GM23338 (cell line): ENCODE data around the gene TBC1D7. TPM values are rescaled to one million over a fixed set of nuclear protein-coding genes. Genes with fewer than 3 reads are reported as not detected.

Experiments used
- CREB1 ChIP-seq: fragments of 250-450 bp; sonication (Bioruptor Pico); IDR thresholded peaks from 2 replicates; pipeline ENCODE4 v1.5.0; 2020; ENCODE audit warnings: low read depth, mild to moderate bottlenecking, moderate library complexity
- EZH2 ChIP-seq: fragments of 200-600 bp; sonication (generic); IDR thresholded peaks from one replicate; pipeline ENCODE4 v1.8.0; 2017; ENCODE audit warnings: antibody characterized with exemption, mild to moderate bottlenecking, low read depth; ENCODE audit not compliant: unreplicated experiment
- NANOG ChIP-seq: IDR thresholded peaks from 2 replicates; pipeline ENCODE4 v1.6.1; 2016; ENCODE audit warnings: antibody characterized with exemption, borderline replicate concordance
- POLR2AphosphoS5 ChIP-seq: IDR thresholded peaks from 2 replicates; pipeline ENCODE4 v1.6.1; 2016; ENCODE audit warnings: antibody characterized with exemption, low read depth
- STAT1 ChIP-seq: IDR thresholded peaks from one replicate; pipeline ENCODE4 v1.6.1; 2016; ENCODE audit warnings: antibody characterized with exemption; ENCODE audit not compliant: unreplicated experiment
- ZNF114 ChIP-seq: fragments of 250-450 bp; sonication (Bioruptor Pico); IDR thresholded peaks from 2 replicates; pipeline ENCODE4 v1.5.0; 2020; ENCODE audit warnings: mild to moderate bottlenecking, moderate library complexity
- polyA plus RNA-seq: library from polyadenylated mRNA; unstranded; fragments of >200 nt; fragmentation: Nextera tagmentation; extraction: Ambion mirVana; gene quantifications from 2 replicates; pipeline ENCODE4 v1.2.1, GENCODE V29; 2016
- total RNA-seq: library from RNA; depleted of rRNA; stranded (reverse); fragments of >200 nt; shearing (Covaris generic); gene quantifications from 2 replicates; pipeline ENCODE4 v1.2.3, GENCODE V29; 2014
- TF ChIP-seq, protein P1 (sequence below): fragments of 250-450 bp; sonication (Bioruptor Pico); IDR thresholded peaks from 2 replicates; pipeline ENCODE4 v1.5.0; 2020; ENCODE audit warnings: mild to moderate bottlenecking, moderate library complexity
- TF ChIP-seq, protein P2 (sequence below): IDR thresholded peaks from one replicate; pipeline ENCODE4 v1.6.1; 2018; ENCODE audit warnings: antibody characterized with exemption; ENCODE audit not compliant: unreplicated experiment

The TBC1D7 gene
- total and polyA plus RNA-seq, 2 experiments from 2014 or later = 62.0 to 70.4 TPM

- TF ChIP-seq, protein P1, sequence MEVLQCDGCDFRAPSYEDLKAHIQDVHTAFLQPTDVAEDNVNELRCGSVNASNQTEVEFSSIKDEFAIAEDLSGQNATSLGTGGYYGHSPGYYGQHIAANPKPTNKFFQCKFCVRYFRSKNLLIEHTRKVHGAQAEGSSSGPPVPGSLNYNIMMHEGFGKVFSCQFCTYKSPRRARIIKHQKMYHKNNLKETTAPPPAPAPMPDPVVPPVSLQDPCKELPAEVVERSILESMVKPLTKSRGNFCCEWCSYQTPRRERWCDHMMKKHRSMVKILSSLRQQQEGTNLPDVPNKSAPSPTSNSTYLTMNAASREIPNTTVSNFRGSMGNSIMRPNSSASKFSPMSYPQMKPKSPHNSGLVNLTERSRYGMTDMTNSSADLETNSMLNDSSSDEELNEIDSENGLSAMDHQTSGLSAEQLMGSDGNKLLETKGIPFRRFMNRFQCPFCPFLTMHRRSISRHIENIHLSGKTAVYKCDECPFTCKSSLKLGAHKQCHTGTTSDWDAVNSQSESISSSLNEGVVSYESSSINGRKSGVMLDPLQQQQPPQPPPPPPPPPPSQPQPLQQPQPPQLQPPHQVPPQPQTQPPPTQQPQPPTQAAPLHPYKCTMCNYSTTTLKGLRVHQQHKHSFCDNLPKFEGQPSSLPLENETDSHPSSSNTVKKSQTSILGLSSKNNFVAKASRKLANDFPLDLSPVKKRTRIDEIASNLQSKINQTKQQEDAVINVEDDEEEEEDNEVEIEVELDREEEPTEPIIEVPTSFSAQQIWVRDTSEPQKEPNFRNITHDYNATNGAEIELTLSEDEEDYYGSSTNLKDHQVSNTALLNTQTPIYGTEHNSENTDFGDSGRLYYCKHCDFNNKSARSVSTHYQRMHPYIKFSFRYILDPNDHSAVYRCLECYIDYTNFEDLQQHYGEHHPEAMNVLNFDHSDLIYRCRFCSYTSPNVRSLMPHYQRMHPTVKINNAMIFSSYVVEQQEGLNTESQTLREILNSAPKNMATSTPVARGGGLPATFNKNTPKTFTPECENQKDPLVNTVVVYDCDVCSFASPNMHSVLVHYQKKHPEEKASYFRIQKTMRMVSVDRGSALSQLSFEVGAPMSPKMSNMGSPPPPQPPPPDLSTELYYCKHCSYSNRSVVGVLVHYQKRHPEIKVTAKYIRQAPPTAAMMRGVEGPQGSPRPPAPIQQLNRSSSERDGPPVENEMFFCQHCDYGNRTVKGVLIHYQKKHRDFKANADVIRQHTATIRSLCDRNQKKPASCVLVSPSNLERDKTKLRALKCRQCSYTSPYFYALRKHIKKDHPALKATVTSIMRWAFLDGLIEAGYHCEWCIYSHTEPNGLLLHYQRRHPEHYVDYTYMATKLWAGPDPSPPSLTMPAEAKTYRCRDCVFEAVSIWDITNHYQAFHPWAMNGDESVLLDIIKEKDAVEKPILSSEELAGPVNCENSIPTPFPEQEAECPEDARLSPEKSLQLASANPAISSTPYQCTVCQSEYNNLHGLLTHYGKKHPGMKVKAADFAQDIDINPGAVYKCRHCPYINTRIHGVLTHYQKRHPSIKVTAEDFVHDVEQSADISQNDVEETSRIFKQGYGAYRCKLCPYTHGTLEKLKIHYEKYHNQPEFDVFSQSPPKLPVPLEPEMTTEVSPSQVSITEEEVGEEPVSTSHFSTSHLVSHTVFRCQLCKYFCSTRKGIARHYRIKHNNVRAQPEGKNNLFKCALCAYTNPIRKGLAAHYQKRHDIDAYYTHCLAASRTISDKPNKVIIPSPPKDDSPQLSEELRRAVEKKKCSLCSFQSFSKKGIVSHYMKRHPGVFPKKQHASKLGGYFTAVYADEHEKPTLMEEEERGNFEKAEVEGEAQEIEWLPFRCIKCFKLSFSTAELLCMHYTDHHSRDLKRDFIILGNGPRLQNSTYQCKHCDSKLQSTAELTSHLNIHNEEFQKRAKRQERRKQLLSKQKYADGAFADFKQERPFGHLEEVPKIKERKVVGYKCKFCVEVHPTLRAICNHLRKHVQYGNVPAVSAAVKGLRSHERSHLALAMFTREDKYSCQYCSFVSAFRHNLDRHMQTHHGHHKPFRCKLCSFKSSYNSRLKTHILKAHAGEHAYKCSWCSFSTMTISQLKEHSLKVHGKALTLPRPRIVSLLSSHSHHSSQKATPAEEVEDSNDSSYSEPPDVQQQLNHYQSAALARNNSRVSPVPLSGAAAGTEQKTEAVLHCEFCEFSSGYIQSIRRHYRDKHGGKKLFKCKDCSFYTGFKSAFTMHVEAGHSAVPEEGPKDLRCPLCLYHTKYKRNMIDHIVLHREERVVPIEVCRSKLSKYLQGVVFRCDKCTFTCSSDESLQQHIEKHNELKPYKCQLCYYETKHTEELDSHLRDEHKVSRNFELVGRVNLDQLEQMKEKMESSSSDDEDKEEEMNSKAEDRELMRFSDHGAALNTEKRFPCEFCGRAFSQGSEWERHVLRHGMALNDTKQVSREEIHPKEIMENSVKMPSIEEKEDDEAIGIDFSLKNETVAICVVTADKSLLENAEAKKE (CRISPR knock-in tag) = no peak
- TF ChIP-seq EZH2 = no peak
- TF ChIP-seq, protein P2, sequence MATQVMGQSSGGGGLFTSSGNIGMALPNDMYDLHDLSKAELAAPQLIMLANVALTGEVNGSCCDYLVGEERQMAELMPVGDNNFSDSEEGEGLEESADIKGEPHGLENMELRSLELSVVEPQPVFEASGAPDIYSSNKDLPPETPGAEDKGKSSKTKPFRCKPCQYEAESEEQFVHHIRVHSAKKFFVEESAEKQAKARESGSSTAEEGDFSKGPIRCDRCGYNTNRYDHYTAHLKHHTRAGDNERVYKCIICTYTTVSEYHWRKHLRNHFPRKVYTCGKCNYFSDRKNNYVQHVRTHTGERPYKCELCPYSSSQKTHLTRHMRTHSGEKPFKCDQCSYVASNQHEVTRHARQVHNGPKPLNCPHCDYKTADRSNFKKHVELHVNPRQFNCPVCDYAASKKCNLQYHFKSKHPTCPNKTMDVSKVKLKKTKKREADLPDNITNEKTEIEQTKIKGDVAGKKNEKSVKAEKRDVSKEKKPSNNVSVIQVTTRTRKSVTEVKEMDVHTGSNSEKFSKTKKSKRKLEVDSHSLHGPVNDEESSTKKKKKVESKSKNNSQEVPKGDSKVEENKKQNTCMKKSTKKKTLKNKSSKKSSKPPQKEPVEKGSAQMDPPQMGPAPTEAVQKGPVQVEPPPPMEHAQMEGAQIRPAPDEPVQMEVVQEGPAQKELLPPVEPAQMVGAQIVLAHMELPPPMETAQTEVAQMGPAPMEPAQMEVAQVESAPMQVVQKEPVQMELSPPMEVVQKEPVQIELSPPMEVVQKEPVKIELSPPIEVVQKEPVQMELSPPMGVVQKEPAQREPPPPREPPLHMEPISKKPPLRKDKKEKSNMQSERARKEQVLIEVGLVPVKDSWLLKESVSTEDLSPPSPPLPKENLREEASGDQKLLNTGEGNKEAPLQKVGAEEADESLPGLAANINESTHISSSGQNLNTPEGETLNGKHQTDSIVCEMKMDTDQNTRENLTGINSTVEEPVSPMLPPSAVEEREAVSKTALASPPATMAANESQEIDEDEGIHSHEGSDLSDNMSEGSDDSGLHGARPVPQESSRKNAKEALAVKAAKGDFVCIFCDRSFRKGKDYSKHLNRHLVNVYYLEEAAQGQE = no peak
- TF ChIP-seq POLR2AphosphoS5 = no peak
- no peak for TF ChIP-seq CREB1 (CRISPR knock-in tag)
- no peak for TF ChIP-seq NANOG
- TF ChIP-seq STAT1 = no peak
- TF ChIP-seq ZNF114 = no peak
These were observed 42.3 kb upstream of the TBC1D7 start (continued) for GRCh38 chr6:13370623-13371022.
